H1 (cell line): ENCODE results near the gene DUSP2. TPM values are rescaled to one million over a fixed set of nuclear protein-coding genes. Genes with fewer than 3 reads are reported as not detected.

Source experiments
- FOSL1 ChIP-seq: IDR thresholded peaks from 2 replicates; pipeline ENCODE4 v1.6.1; 2011; ENCODE audit warnings: mild to moderate bottlenecking, low read depth, low read length, moderate library complexity; ENCODE audit not compliant: insufficient read depth
- JUN ChIP-seq: IDR thresholded peaks from 2 replicates; pipeline ENCODE4 v1.6.1; 2011; ENCODE audit warnings: low read depth, mild to moderate bottlenecking, improper control_type of control experiment, low read length
- JUND ChIP-seq: IDR thresholded peaks from 2 replicates; pipeline ENCODE4 v1.6.1; 2011; ENCODE audit warnings: mild to moderate bottlenecking, improper control_type of control experiment, low read length
- POLR2A ChIP-seq, 2 experiments: IDR thresholded peaks; 1 replicate in 1 of 2; 2 replicates in 1 of 2; pipeline ENCODE4 v1.6.1; 2011; ENCODE audit warnings: low read depth in 2 of 2, low read length in 2 of 2, mild to moderate bottlenecking in 2 of 2; ENCODE audit errors: control extremely low read depth in 1 of 2
- SP4 ChIP-seq: IDR thresholded peaks from 2 replicates; pipeline ENCODE4 v1.6.1; 2012; ENCODE audit warnings: low read length, inconsistent platforms
- TEAD4 ChIP-seq: IDR thresholded peaks from 2 replicates; pipeline ENCODE4 v1.6.1; 2012; ENCODE audit warnings: low read depth, low read length, inconsistent platforms, mixed read lengths
- YY1 ChIP-seq: IDR thresholded peaks from 2 replicates; pipeline ENCODE4 v1.6.1; 2011; ENCODE audit warnings: low read depth, mild to moderate bottlenecking, low read length
- polyA plus RNA-seq, 7 experiments: library from polyadenylated mRNA; depleted of rRNA in 3 of 7; stranded (reverse) in 5 of 7; unstranded in 2 of 7; fragments of >200 nt in 5 of 7; fragments of 200-250 nt in 2 of 7; gene quantifications; 1 replicate in 5 of 7; 2 replicates in 1 of 7; 4 replicates in 1 of 7; pipeline versions ENCODE4 v1.2.1 to v1.2.3, GENCODE V29; 2011 to 2013; ENCODE audit warnings: missing spikeins in 2 of 7, mixed read lengths in 2 of 7
- total RNA-seq: library from RNA; stranded (reverse); fragmentation: NEBNext Ultra II Directional; extraction: Animal tissue kit (Norgen Biotek cat#: 25700); gene quantifications from 2 replicates; pipeline ENCODE4 v1.2.1, GENCODE V29; 2021

DUSP2 gene
- total and polyA plus RNA-seq, 2 of the 8 experiments (the other 6 are each of a cell fraction or from before 2014, with no cell fraction given), result 10.1 to 10.4 TPM

DNA sequence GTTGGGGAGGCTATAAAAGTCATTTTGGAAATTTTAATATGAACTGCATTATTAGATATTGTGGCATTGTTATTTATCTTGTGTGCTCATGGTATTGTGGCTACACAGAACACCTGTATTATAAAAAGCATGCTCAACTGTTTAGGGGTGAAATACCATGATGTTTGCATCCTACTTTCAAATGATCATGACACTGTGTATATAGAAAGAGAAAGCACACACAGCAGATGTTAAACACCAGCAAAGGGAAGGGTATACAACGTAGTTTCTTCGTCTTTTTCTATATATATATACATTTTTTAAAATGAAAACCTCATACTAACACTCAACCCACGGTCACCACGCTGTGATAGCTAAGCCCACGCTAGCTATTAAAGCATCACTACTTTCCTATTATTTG lies 36.3 kb upstream of the DUSP2 start (continued):
- no peak for TF ChIP-seq FOSL1
- TF ChIP-seq TEAD4, result no peak
- no peak for TF ChIP-seq SP4
- TF ChIP-seq JUND, result no peak
- TF ChIP-seq YY1, result no peak
- no peak for TF ChIP-seq JUN
- TF ChIP-seq POLR2A (IDR thresholded peaks at IDR 0.05; ENCODE audit: control extremely low read depth in 1 of 2, low read depth in 2 of 2, low read length in 2 of 2), result no peak
- TF ChIP-seq, all 59 proteins: peak for 0
